Measurements from ENCODE around the gene ZNF784. TPM values are rescaled to one million over a fixed set of nuclear protein-coding genes. Genes with fewer than 3 reads are reported as not detected.

Gene ZNF784
- total and polyA plus RNA-seq, 9 of the 15 experiments (the other 6 are each of a cell fraction or from before 2014, with no cell fraction given) = 0.14 to 6.1 (median 2.1) TPM

- WGBS (ENCODE audit: insufficient coverage, low coverage, missing lambda C conversion rate) = 5% methylated on average over 18 of the region's 26 CpGs
- ATAC-seq = peak; percentile 87
- intact Hi-C loops (cut with micrococcal nuclease) (no loop called here), in situ Hi-C loops (cut with MboI) (no loop called here)
- peak overlapping the region; percentile 60 for H3K4me3 ChIP-seq
- peak; percentile 86 to 93 (median 92) for DNase-seq (ENCODE audit: extremely low read depth in 1 of 4, low spot score in 3 of 4)
- no peaks in the 10 kb centered on the region for H3K27me3 ChIP-seq (ENCODE audit: control insufficient read depth in 2 of 2, insufficient read depth in 2 of 2, low read length in 2 of 2)
- peak; percentile 97 for FAIRE-seq
- peak overlapping the region; percentile 96 to 99 for H3K9ac ChIP-seq (ENCODE audit: insufficient read depth in 1 of 2, low read depth in 2 of 2, low read length in 2 of 2)
- no TSS peak for BruUV-seq (replicated peaks)
- peaks cover 22 to 35% of the 10 kb centered on the region in 2 experiments; a peak in 4 of 5 replicates for H3K4me1 ChIP-seq (replicated peaks in 1 of 2; ENCODE audit: control insufficient read depth in 2 of 2, insufficient read depth in 2 of 2, low read length in 2 of 2)
- H3K9me1 ChIP-seq (ENCODE audit: control insufficient read depth, insufficient read depth, low read length) = no peaks in the 10 kb centered on the region
- CTCF ChIA-PET (ENCODE audit: low intra/inter-chr PET ratio) = no interaction called here
- H3K9me3 ChIP-seq (replicated peaks; ENCODE audit: control insufficient read depth, insufficient read depth, low read depth, low read length) = peaks cover 5% of the 10 kb centered on the region; the same call in 1 of the 2 replicates
- peak overlapping the region; percentile 100 for H2AFZ ChIP-seq (ENCODE audit: low read depth, low read length)
- H3K36me3 ChIP-seq (ENCODE audit: control insufficient read depth, insufficient read depth, low read length) = peaks cover 26% of the 10 kb centered on the region; the same call in 2 of the 3 replicates
- H4K20me1 ChIP-seq (replicated peaks; ENCODE audit: control insufficient read depth, insufficient read depth, low read length) = no peaks in the 10 kb centered on the region
- H3K27ac ChIP-seq (ENCODE audit: extremely low read depth, low read depth, low read length) = peak overlapping the region; percentile 100
- peaks cover 18% of the 10 kb centered on the region for H3K79me2 ChIP-seq (ENCODE audit: control insufficient read depth, insufficient read depth, low read length)
- peak overlapping the region; percentile 99 for H3K4me2 ChIP-seq (ENCODE audit: insufficient read depth, low read length)
- POLR2A ChIA-PET = interaction anchor here (0.6 to 3.4 kb wide), 18 partner anchors 11 to 514 kb away, joined by 3 to 22 read pairs (median 4); partner anchors contain the start of genes U2AF2 and ZNF579
- TF ChIP-seq PML (IDR thresholded peaks at IDR 0.05; ENCODE audit: low read length) (peak; percentile 62), HEY1 (CRISPR knock-in tag; IDR thresholded peaks at IDR 0.05; ENCODE audit: borderline replicate concordance) (no peak), POLR2B (IDR thresholded peaks at IDR 0.05; ENCODE audit: low read depth, partially characterized antibody) (peak; percentile 54), ZBTB5 (IDR thresholded peaks at IDR 0.05) (no peak), TCF7L2 (IDR thresholded peaks at IDR 0.05; ENCODE audit: low read depth, low read length) (peak; percentile 56; the same call in 1 of the 2 replicates), NFXL1 (CRISPR knock-in tag; IDR thresholded peaks at IDR 0.05) (no peak), RBM22 (IDR thresholded peaks at IDR 0.05; ENCODE audit: low read depth, low read length, poor library complexity, severe bottlenecking) (peak; percentile 80), FUS (optimal IDR thresholded peaks at IDR 0.05; ENCODE audit: low read depth, low read length) (no peak), ZNF668 (CRISPR knock-in tag; IDR thresholded peaks at IDR 0.05) (no peak), ZNF583 (CRISPR knock-in tag; IDR thresholded peaks at IDR 0.05) (no peak), CREBBP (IDR thresholded peaks at IDR 0.05; ENCODE audit: low read depth, low read length) (no peak), RFX5 (IDR thresholded peaks at IDR 0.05; ENCODE audit: low read depth, low read length) (no peak), HOXB6 (CRISPR knock-in tag; IDR thresholded peaks at IDR 0.05; ENCODE audit: borderline replicate concordance) (no peak), GTF2E2 (tag; IDR thresholded peaks at IDR 0.05) (peak; percentile 88; the same call in 1 of the 2 replicates), ZZZ3 (IDR thresholded peaks at IDR 0.05) (no peak), LARP7 (IDR thresholded peaks at IDR 0.05) (peak; percentile 86), SIN3B (IDR thresholded peaks at IDR 0.05; ENCODE audit: low read depth) (peak; percentile 91), IRF9 (tag; IDR thresholded peaks at IDR 0.05) (no peak), MEIS2 (IDR thresholded peaks at IDR 0.05; ENCODE audit: partially characterized antibody) (no peak)
- TF ChIP-seq, protein P1, sequence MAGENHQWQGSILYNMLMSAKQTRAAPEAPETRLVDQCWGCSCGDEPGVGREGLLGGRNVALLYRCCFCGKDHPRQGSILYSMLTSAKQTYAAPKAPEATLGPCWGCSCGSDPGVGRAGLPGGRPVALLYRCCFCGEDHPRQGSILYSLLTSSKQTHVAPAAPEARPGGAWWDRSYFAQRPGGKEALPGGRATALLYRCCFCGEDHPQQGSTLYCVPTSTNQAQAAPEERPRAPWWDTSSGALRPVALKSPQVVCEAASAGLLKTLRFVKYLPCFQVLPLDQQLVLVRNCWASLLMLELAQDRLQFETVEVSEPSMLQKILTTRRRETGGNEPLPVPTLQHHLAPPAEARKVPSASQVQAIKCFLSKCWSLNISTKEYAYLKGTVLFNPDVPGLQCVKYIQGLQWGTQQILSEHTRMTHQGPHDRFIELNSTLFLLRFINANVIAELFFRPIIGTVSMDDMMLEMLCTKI (IDR thresholded peaks at IDR 0.05; ENCODE audit: partially characterized antibody) = no peak
Measured at GRCh38 chr19:55598719-55599467, 25.5 kb downstream of the ZNF784 start.

All from K562 (cell line).